SK-N-SH (cell line): ENCODE measurements around the gene CYB561D2. TPM values are rescaled to one million over a fixed set of nuclear protein-coding genes. Genes with fewer than 3 reads are reported as not detected.

Experiments
- CTCF ChIA-PET: fragments of 300-600, 350-600 bp; formaldehyde crosslinking; extraction: SDS; loops from one replicate; lab custom pipeline; 2021; lab: Yijun Ruan, JAX
- POLR2A ChIA-PET: fragments of 350-600 bp; sonication (Branson Sonifier 250); formaldehyde crosslinking; extraction: SDS; loops from one replicate; lab custom pipeline; 2020; ENCODE audit warnings: antibody characterized with exemption, inconsistent platforms; lab: Yijun Ruan, JAX
- DNase-seq: peaks from one replicate; pipeline ENCODE4 v3.0.0; 2012
- H2AFZ ChIP-seq: fragments of 200-600 bp; sonication (generic); 2 replicates; pipeline ENCODE4 v1.8.1; 2016; ENCODE audit warnings: antibody characterized with exemption, mild to moderate bottlenecking, low read depth
- H3F3A ChIP-seq: fragments of 200-600 bp; sonication (generic); replicated peaks from 2 replicates; pipeline ENCODE3; 2016; ENCODE audit warnings: antibody characterized with exemption, mild to moderate bottlenecking; ENCODE audit not compliant: insufficient read depth
- H3K27ac ChIP-seq, 2 experiments: fragments of 200-500 bp in 1 of 2; fragments of 200-600 bp in 1 of 2; sonication (Bioruptor generic) in 1 of 2; sonication (generic), shearing (Covaris generic) in 1 of 2; 2 replicates each; pipeline versions ENCODE4 v1.5.1 to v1.6.1; 2014 to 2016; ENCODE audit warnings: low read depth in 2 of 2, inconsistent platforms in 1 of 2, low read length in 1 of 2, mild to moderate bottlenecking in 1 of 2, mixed read lengths in 1 of 2
- H3K27me3 ChIP-seq: fragments of 200-600 bp; sonication (generic), shearing (Covaris generic); 2 replicates; pipeline ENCODE4 v1.6.1; 2016; ENCODE audit warnings: mixed run types; ENCODE audit not compliant: insufficient read depth
- H3K36me3 ChIP-seq, 2 experiments: fragments of 200-500 bp in 1 of 2; fragments of 200-600 bp in 1 of 2; sonication (Bioruptor generic) in 1 of 2; sonication (generic) in 1 of 2; replicated peaks in 1 of 2; 2 replicates each; pipeline versions ENCODE3 to v1.5.1; 2014 to 2016; ENCODE audit warnings: low read length in 1 of 2, mild to moderate bottlenecking in 1 of 2; ENCODE audit not compliant: insufficient read depth in 2 of 2, control insufficient read depth in 1 of 2
- H3K4me1 ChIP-seq, 2 experiments: fragments of 200-500 bp in 1 of 2; fragments of 200-600 bp in 1 of 2; sonication (Bioruptor generic) in 1 of 2; sonication (generic), shearing (Covaris generic) in 1 of 2; 2 replicates each; pipeline versions ENCODE4 v1.5.1 to v1.6.1; 2014 to 2016; ENCODE audit warnings: low read depth in 1 of 2, low read length in 1 of 2, mixed run types in 1 of 2; ENCODE audit not compliant: insufficient read depth in 2 of 2, control insufficient read depth in 1 of 2
- H3K4me2 ChIP-seq: fragments of 200-600 bp; sonication (generic), shearing (Covaris generic); 2 replicates; pipeline ENCODE4 v1.6.1; 2017; ENCODE audit warnings: mixed run types
- H3K4me3 ChIP-seq, 2 experiments: fragments of 200-500 bp in 1 of 2; fragments of 200-600 bp in 1 of 2; sonication (Bioruptor generic) in 1 of 2; sonication (generic), shearing (Covaris generic) in 1 of 2; 2 replicates each; pipeline versions ENCODE4 v1.5.1 to v1.8.1; 2014 to 2016; ENCODE audit warnings: low read depth in 2 of 2, inconsistent platforms in 1 of 2, low read length in 1 of 2, mild to moderate bottlenecking in 1 of 2, mixed read lengths in 1 of 2, moderate library complexity in 1 of 2
- H3K79me2 ChIP-seq: fragments of 200-600 bp; sonication (generic); 2 replicates; pipeline ENCODE4 v1.8.1; 2017; ENCODE audit warnings: mild to moderate bottlenecking; ENCODE audit not compliant: insufficient read depth
- H3K9ac ChIP-seq: fragments of 200-600 bp; sonication (generic); 2 replicates; pipeline ENCODE4 v1.6.1; 2017; ENCODE audit warnings: mixed run types
- H3K9me2 ChIP-seq: fragments of 200-600 bp; sonication (generic); 2 replicates; pipeline ENCODE4 v1.6.1; 2017; ENCODE audit warnings: mixed run types
- H3K9me3 ChIP-seq: fragments of 200-600 bp; sonication (generic); 2 replicates; pipeline ENCODE4 v1.6.1; 2017; ENCODE audit warnings: mixed run types, mild to moderate bottlenecking, moderate library complexity
- H4K20me1 ChIP-seq: fragments of 200-600 bp; sonication (generic); 2 replicates; pipeline ENCODE4 v1.6.1; 2017; ENCODE audit warnings: mild to moderate bottlenecking, mixed run types; ENCODE audit not compliant: insufficient read depth
- ELF1 ChIP-seq: IDR thresholded peaks from 2 replicates; pipeline ENCODE4 v1.4.0; 2012
- GABPA ChIP-seq: IDR thresholded peaks from 2 replicates; pipeline ENCODE4 v1.4.0; 2012; ENCODE audit warnings: low read depth, mild to moderate bottlenecking
- JUND ChIP-seq: IDR thresholded peaks from 2 replicates; pipeline ENCODE4 v1.4.0; 2012
- MAX ChIP-seq: IDR thresholded peaks from 2 replicates; pipeline ENCODE4 v1.4.0; 2012; ENCODE audit warnings: low read depth
- MEF2A ChIP-seq: IDR thresholded peaks from 2 replicates; pipeline ENCODE4 v1.4.0; 2012; ENCODE audit warnings: low read depth, borderline replicate concordance
- NFIC ChIP-seq: IDR thresholded peaks from 2 replicates; pipeline ENCODE4 v1.4.0; 2012; ENCODE audit warnings: borderline replicate concordance
- NRF1 ChIP-seq: IDR thresholded peaks from 2 replicates; pipeline ENCODE4 v1.6.1; 2012; ENCODE audit warnings: low read depth, mild to moderate bottlenecking, low read length
- POLR2AphosphoS5 ChIP-seq: IDR thresholded peaks from 2 replicates; pipeline ENCODE4 v1.6.1; 2012; ENCODE audit warnings: low read depth, low read length
- RAD21 ChIP-seq: IDR thresholded peaks from 2 replicates; pipeline ENCODE4 v1.6.1; 2012; ENCODE audit warnings: mild to moderate bottlenecking, low read length
- RCOR1 ChIP-seq: fragments of 150-350 bp; IDR thresholded peaks from 2 replicates; pipeline ENCODE4 v1.6.1; 2017; ENCODE audit warnings: antibody characterized with exemption, low read length
- TAF1 ChIP-seq: IDR thresholded peaks from 2 replicates; pipeline ENCODE4 v1.6.1; 2012; ENCODE audit warnings: low read depth, mild to moderate bottlenecking, low read length, moderate library complexity, borderline replicate concordance
- TCF12 ChIP-seq: IDR thresholded peaks from 2 replicates; pipeline ENCODE4 v1.4.0; 2012
- TEAD4 ChIP-seq: IDR thresholded peaks from 2 replicates; pipeline ENCODE4 v1.4.0; 2012; ENCODE audit warnings: mild to moderate bottlenecking, borderline replicate concordance; ENCODE audit not compliant: insufficient read depth
- USF1 ChIP-seq: IDR thresholded peaks from 2 replicates; pipeline ENCODE4 v1.4.0; 2012; ENCODE audit warnings: low read depth, borderline replicate concordance
- WGBS: methylation state at CpG from one replicate; pipeline ENCODE4 v1.1.6; 2017; ENCODE audit warnings: low lambda C conversion rate; 5-methylcytosine and 5-hydroxymethylcytosine counted together
- polyA plus RNA-seq, 3 experiments: library from polyadenylated mRNA; depleted of rRNA; stranded (reverse); fragments of >200 nt; gene quantifications; 2 replicates each; pipeline ENCODE4 v1.2.3, GENCODE V29; 2012
- TF ChIP-seq, protein P1 (sequence below): IDR thresholded peaks from 2 replicates; pipeline ENCODE4 v1.4.0; 2012; ENCODE audit warnings: low read depth, borderline replicate concordance
- TF ChIP-seq, protein P2 (sequence below): fragments of 150-350 bp; IDR thresholded peaks from 2 replicates; pipeline ENCODE4 v1.6.1; 2017; ENCODE audit warnings: antibody characterized with exemption, low read length, low read depth, borderline replicate concordance

Gene CYB561D2
- polyA plus RNA-seq, 1 of the 3 experiments (the other 2 are of a cell fraction) = 40.7 TPM

GRCh38 chr3:50322386-50323091, 28.1 kb upstream of the CYB561D2 start, which contains the start of gene HYAL2:
Gene HYAL2, minus strand, starts transcription at chr3:50322745. Its CDS starts 2,256 bp downstream, at chr3:50320489.
- H3K36me3 ChIP-seq = peaks cover 8 to 44% of the 10 kb centered on the region in 2 experiments
- no peak for DNase-seq
- H3K27me3 ChIP-seq = no peaks in the 10 kb centered on the region
- H3K9ac ChIP-seq = peak within 1 kb of the TSS; percentile 93
- peaks cover 10% of the 10 kb centered on the region for H3F3A ChIP-seq
- no peaks in the 10 kb centered on the region for H3K9me2 ChIP-seq
- H3K9me3 ChIP-seq = no peaks in the 10 kb centered on the region
- H4K20me1 ChIP-seq = no peaks in the 10 kb centered on the region
- peaks cover 0 to 49% of the 10 kb centered on the region in 2 experiments; a peak in 2 of 4 replicates for H3K4me1 ChIP-seq
- TF ChIP-seq USF1 = no peak
- TF ChIP-seq TAF1 = no peak
- no peak for TF ChIP-seq ELF1
- TF ChIP-seq RCOR1 = no peak
- no peak for TF ChIP-seq TCF12
- TF ChIP-seq, protein P1, sequence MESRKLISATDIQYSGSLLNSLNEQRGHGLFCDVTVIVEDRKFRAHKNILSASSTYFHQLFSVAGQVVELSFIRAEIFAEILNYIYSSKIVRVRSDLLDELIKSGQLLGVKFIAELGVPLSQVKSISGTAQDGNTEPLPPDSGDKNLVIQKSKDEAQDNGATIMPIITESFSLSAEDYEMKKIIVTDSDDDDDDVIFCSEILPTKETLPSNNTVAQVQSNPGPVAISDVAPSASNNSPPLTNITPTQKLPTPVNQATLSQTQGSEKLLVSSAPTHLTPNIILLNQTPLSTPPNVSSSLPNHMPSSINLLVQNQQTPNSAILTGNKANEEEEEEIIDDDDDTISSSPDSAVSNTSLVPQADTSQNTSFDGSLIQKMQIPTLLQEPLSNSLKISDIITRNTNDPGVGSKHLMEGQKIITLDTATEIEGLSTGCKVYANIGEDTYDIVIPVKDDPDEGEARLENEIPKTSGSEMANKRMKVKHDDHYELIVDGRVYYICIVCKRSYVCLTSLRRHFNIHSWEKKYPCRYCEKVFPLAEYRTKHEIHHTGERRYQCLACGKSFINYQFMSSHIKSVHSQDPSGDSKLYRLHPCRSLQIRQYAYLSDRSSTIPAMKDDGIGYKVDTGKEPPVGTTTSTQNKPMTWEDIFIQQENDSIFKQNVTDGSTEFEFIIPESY = no peak
- no peak for TF ChIP-seq MEF2A
- no peak for TF ChIP-seq POLR2AphosphoS5
- no peak for TF ChIP-seq JUND
- TF ChIP-seq, protein P2, sequence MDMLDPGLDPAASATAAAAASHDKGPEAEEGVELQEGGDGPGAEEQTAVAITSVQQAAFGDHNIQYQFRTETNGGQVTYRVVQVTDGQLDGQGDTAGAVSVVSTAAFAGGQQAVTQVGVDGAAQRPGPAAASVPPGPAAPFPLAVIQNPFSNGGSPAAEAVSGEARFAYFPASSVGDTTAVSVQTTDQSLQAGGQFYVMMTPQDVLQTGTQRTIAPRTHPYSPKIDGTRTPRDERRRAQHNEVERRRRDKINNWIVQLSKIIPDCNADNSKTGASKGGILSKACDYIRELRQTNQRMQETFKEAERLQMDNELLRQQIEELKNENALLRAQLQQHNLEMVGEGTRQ = no peak
- no peak for TF ChIP-seq NFIC
- TF ChIP-seq GABPA = no peak
- no peak for TF ChIP-seq NRF1
- no peak for TF ChIP-seq TEAD4
- TF ChIP-seq MAX = no peak
- TF ChIP-seq RAD21 = no peak
- WGBS = 95% methylated on average over 24 of the region's 31 CpGs
- peak within 1 kb of the TSS; percentile 94 for H2AFZ ChIP-seq
- peak within 1 kb of the TSS; percentile 92 to 94 for H3K4me3 ChIP-seq
- ChIA-PET CTCF (interaction anchor here (0.7 to 6.0 kb wide), 11 partner anchors 13 to 130 kb away, joined by 3 to 60 read pairs (median 3); partner anchors contain the start of genes HYAL1, HYAL3, IFRD2 and NAA80), POLR2A (interaction anchor here (1.5 to 1.6 kb wide), 2 partner anchors 12 to 15 kb away, joined by 3 to 4 read pairs; no protein-coding TSS in a partner anchor)
- peaks cover 52% of the 10 kb centered on the region for H3K79me2 ChIP-seq
- peak within 1 kb of the TSS; percentile 80 for H3K4me2 ChIP-seq
- H3K27ac ChIP-seq = peak within 1 kb of the TSS; percentile 92 to 94
